ENCODE results near the gene ERO1B. TPM values are rescaled to one million over a fixed set of nuclear protein-coding genes. Genes with fewer than 3 reads are reported as not detected.
"Not testable (repeated sequence)": the region's sequence is repeated elsewhere in the genome, so short reads cannot be mapped to it uniquely, and the experiment has no call there.

Gene ERO1B
- total RNA-seq, result 2.0 TPM
- 1 to 10 TPM; 1.8 to 3.6 (median 2.6) TPM for polyA plus RNA-seq (ENCODE audit: insufficient read depth in 1 of 8, insufficient read length in 8 of 8, low replicate concordance in 1 of 8)
- long read RNA-seq, donor 1, result 0 reads
- long read RNA-seq, donor 2, result 0 reads
- long read RNA-seq, donor 3, result 0 reads
- long read RNA-seq, donor 4, result 0 reads
- long read RNA-seq, donor 5, result 0 reads
- long read RNA-seq, donor 6, result 0 reads
- long read RNA-seq, donor 7, result 0 reads
- long read RNA-seq, donor 8, result 0 reads
- long read RNA-seq, donor 9, result 0 reads
- long read RNA-seq, donor 10, result 0 reads
- long read RNA-seq, donor 11, result 0 reads

GRCh38 chr1:236281654-236282424, at the start of gene ERO1B:
TSS of gene ERO1B (minus strand) at chr1:236281958. CDS start at chr1:236281783, 175 bp downstream.
- peak within 1 kb of the TSS; percentile 31 for H3K27ac ChIP-seq (ENCODE audit: low read length)
- no peaks in the 10 kb centered on the region for H3K36me3 ChIP-seq (ENCODE audit: control insufficient read depth, insufficient read depth, low read length)
- DNase-seq, result peak; percentile 99
- peaks cover 10% of the 10 kb centered on the region for H3K4me1 ChIP-seq (ENCODE audit: control insufficient read depth, insufficient read depth, low read length)
- H3K4me3 ChIP-seq (ENCODE audit: low read length), result peak within 1 kb of the TSS; percentile 84
- H3K27me3 ChIP-seq (ENCODE audit: control insufficient read depth, insufficient read depth, low read length), result peaks cover 10% of the 10 kb centered on the region
- H3K9me3 ChIP-seq (replicated peaks; ENCODE audit: control insufficient read depth, low read depth, low read length), result no peaks in the 10 kb centered on the region
- under 1% methylated on average over 77 of the region's 81 CpGs for WGBS (ENCODE audit: insufficient coverage)

- WGBS (ENCODE audit: insufficient coverage), result 64% methylated on average over 1 of the region's 3 CpGs
Measured at GRCh38 chr1:236331412-236331811, 49.7 kb upstream of the ERO1B start.

GRCh38 chr1:236326432-236326831, 44.7 kb upstream of the ERO1B start:
- no CpG with 5 or more reads among the region's 1 CpG for WGBS (ENCODE audit: insufficient coverage)
- H3K4me3 ChIP-seq (ENCODE audit: low read length), result no peak overlapping the region
- no peaks in the 10 kb centered on the region for H3K4me1 ChIP-seq (ENCODE audit: control insufficient read depth, insufficient read depth, low read length)
- no peak for DNase-seq
- no peaks in the 10 kb centered on the region for H3K36me3 ChIP-seq (ENCODE audit: control insufficient read depth, insufficient read depth, low read length)
- peaks cover 11% of the 10 kb centered on the region for H3K9me3 ChIP-seq (replicated peaks; ENCODE audit: control insufficient read depth, low read depth, low read length)
- H3K27me3 ChIP-seq (ENCODE audit: control insufficient read depth, insufficient read depth, low read length), result no peaks in the 10 kb centered on the region
- no peak overlapping the region for H3K27ac ChIP-seq (ENCODE audit: low read length)

More at GRCh38 chr1:236331412-236331811, 49.7 kb upstream of the ERO1B start:
- H3K9me3 ChIP-seq (replicated peaks; ENCODE audit: control insufficient read depth, low read depth, low read length); H3K36me3 ChIP-seq (ENCODE audit: control insufficient read depth, insufficient read depth, low read length); H3K27ac ChIP-seq (ENCODE audit: low read length); H3K4me1 ChIP-seq (ENCODE audit: control insufficient read depth, insufficient read depth, low read length); DNase-seq; H3K27me3 ChIP-seq (ENCODE audit: control insufficient read depth, insufficient read depth, low read length); H3K4me3 ChIP-seq (ENCODE audit: low read length): not testable (repeated sequence)

- WGBS (ENCODE audit: insufficient coverage), result 86% methylated on average over 1 of the region's 2 CpGs
- Histone ChIP-seq H3K27me3 (ENCODE audit: control insufficient read depth, insufficient read depth, low read length) (no peaks in the 10 kb centered on the region), H3K9me3 (replicated peaks; ENCODE audit: control insufficient read depth, low read depth, low read length) (peaks cover 11% of the 10 kb centered on the region), H3K4me1 (ENCODE audit: control insufficient read depth, insufficient read depth, low read length) (no peaks in the 10 kb centered on the region), H3K4me3 (ENCODE audit: low read length) (no peak overlapping the region), H3K27ac (ENCODE audit: low read length) (no peak overlapping the region), H3K36me3 (ENCODE audit: control insufficient read depth, insufficient read depth, low read length) (no peaks in the 10 kb centered on the region)
- no peak for DNase-seq
Measured at GRCh38 chr1:236325567-236325966, 43.8 kb upstream of the ERO1B start.

- no peaks in the 10 kb centered on the region for H3K27me3 ChIP-seq (ENCODE audit: control insufficient read depth, insufficient read depth, low read length)
- peaks cover 11% of the 10 kb centered on the region for H3K9me3 ChIP-seq (replicated peaks; ENCODE audit: control insufficient read depth, low read depth, low read length)
- no peak overlapping the region for H3K4me3 ChIP-seq (ENCODE audit: low read length)
- H3K4me1 ChIP-seq (ENCODE audit: control insufficient read depth, insufficient read depth, low read length), result no peaks in the 10 kb centered on the region
- no peak overlapping the region for H3K27ac ChIP-seq (ENCODE audit: low read length)
- H3K36me3 ChIP-seq (ENCODE audit: control insufficient read depth, insufficient read depth, low read length), result no peaks in the 10 kb centered on the region
- no peak for DNase-seq
Measured at GRCh38 chr1:236323819-236324411, 42.2 kb upstream of the ERO1B start.

- H3K4me1 ChIP-seq (ENCODE audit: control insufficient read depth, insufficient read depth, low read length), result no peaks in the 10 kb centered on the region
- H3K27ac ChIP-seq (ENCODE audit: low read length), result no peak overlapping the region
- WGBS (ENCODE audit: insufficient coverage), result no CpG with 5 or more reads among the region's 1 CpG
- no peaks in the 10 kb centered on the region for H3K27me3 ChIP-seq (ENCODE audit: control insufficient read depth, insufficient read depth, low read length)
- H3K9me3 ChIP-seq (replicated peaks; ENCODE audit: control insufficient read depth, low read depth, low read length), result peaks cover 11% of the 10 kb centered on the region
- no peak overlapping the region for H3K4me3 ChIP-seq (ENCODE audit: low read length)
- no peaks in the 10 kb centered on the region for H3K36me3 ChIP-seq (ENCODE audit: control insufficient read depth, insufficient read depth, low read length)
- DNase-seq, result no peak
Measured at GRCh38 chr1:236322566-236323409, 41.0 kb upstream of the ERO1B start.

- Histone ChIP-seq H3K4me1 (ENCODE audit: control insufficient read depth, insufficient read depth, low read length) (no peaks in the 10 kb centered on the region), H3K4me3 (ENCODE audit: low read length) (no peak overlapping the region), H3K27ac (ENCODE audit: low read length) (no peak overlapping the region), H3K27me3 (ENCODE audit: control insufficient read depth, insufficient read depth, low read length) (no peaks in the 10 kb centered on the region), H3K36me3 (ENCODE audit: control insufficient read depth, insufficient read depth, low read length) (no peaks in the 10 kb centered on the region), H3K9me3 (replicated peaks; ENCODE audit: control insufficient read depth, low read depth, low read length) (peaks cover 11% of the 10 kb centered on the region)
- WGBS (ENCODE audit: insufficient coverage), result 74% methylated on average over 3 of the region's 5 CpGs
- no peak for DNase-seq
Measured at GRCh38 chr1:236321101-236321500, 39.3 kb upstream of the ERO1B start.

GRCh38 chr1:236320671-236321070, 38.9 kb upstream of the ERO1B start:
- WGBS (ENCODE audit: insufficient coverage), result no CpG with 5 or more reads among the region's 1 CpG
- Histone ChIP-seq H3K9me3 (replicated peaks; ENCODE audit: control insufficient read depth, low read depth, low read length) (peaks cover 11% of the 10 kb centered on the region), H3K4me3 (ENCODE audit: low read length) (no peak overlapping the region), H3K27ac (ENCODE audit: low read length) (no peak overlapping the region), H3K4me1 (ENCODE audit: control insufficient read depth, insufficient read depth, low read length) (no peaks in the 10 kb centered on the region), H3K36me3 (ENCODE audit: control insufficient read depth, insufficient read depth, low read length) (no peaks in the 10 kb centered on the region), H3K27me3 (ENCODE audit: control insufficient read depth, insufficient read depth, low read length) (no peaks in the 10 kb centered on the region)
- DNase-seq, result peak; percentile 7

- no peak for DNase-seq
- Histone ChIP-seq H3K4me3 (ENCODE audit: low read length) (no peak overlapping the region), H3K36me3 (ENCODE audit: control insufficient read depth, insufficient read depth, low read length) (no peaks in the 10 kb centered on the region), H3K27ac (ENCODE audit: low read length) (no peak overlapping the region), H3K4me1 (ENCODE audit: control insufficient read depth, insufficient read depth, low read length) (no peaks in the 10 kb centered on the region), H3K9me3 (replicated peaks; ENCODE audit: control insufficient read depth, low read depth, low read length) (peaks cover 11% of the 10 kb centered on the region), H3K27me3 (ENCODE audit: control insufficient read depth, insufficient read depth, low read length) (no peaks in the 10 kb centered on the region)
- WGBS (ENCODE audit: insufficient coverage), result no CpG with 5 or more reads among the region's 1 CpG
Measured at GRCh38 chr1:236320214-236320613, 38.5 kb upstream of the ERO1B start.

All from muscle of leg (tissue), 16 donors.